ENCODE results near the gene L2HGDH. TPM values are rescaled to one million over a fixed set of nuclear protein-coding genes. Genes with fewer than 3 reads are reported as not detected.

L2HGDH gene
- total RNA-seq: 10 to 100 TPM in 2 of 4 donors, 1 to 10 TPM in 2; 8.6 to 13.4 (median 10.9) TPM

DNA sequence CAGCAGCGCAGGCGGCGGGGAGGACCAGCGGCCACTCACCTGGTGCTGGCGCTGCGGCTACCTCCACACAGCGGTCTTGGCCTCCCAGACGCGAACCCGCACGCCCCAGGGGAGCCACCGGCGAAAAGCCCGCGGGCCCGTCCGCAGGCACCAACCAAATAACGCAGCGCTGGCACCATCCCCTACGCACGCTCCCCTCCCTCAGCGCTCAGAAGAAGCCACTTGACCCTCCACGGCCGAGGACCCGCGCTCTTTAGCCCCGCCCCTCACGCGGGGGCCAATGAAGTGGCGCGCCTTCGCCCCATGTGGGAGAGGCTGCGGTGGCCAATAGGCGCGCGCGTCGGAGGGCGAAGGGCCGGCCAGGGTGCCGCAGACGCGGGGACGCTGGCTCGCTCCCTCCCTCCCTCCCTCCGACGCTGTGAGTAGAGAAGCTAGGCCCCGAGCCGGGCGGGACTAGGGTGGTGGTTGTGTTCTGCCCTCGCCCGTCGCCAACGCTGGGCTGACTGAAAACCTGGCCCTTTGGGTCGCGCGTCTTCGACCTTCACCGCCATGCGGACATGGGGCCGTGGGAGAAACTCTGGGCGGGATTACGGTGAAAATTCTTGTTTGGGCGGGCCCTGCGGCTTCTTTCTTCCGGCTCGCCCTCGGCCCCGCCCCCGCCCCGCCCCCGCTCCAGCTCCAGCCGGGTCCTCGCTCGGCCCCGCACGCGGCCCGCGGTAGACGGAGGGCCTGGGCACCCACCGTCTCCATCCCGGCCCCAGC lies at the start of gene L2HGDH, which contains the start of gene DMAC2L:
L2HGDH (minus strand) TSS at position 258 of the 762 bp plus-strand sequence; CDS start at position 179, 79 bp downstream.
DMAC2L (plus strand) TSS at position 353 of the 762 bp plus-strand sequence. CDS start 9,164 bp downstream, outside the sequence.
- DNase-seq (peak; percentile 85 to 92), ATAC-seq (peak; percentile 91 to 95)
- H3K4me1 ChIP-seq: peaks cover 18% of the 10 kb centered on the region in 2 donors
- intact Hi-C loops (cut with DNase I; ENCODE audit: low total_unique reads) (loop anchor here (2.0 to 10.0 kb wide), 4 partner anchors 81 to 447 kb away; partner anchors contain the start of genes CDKL1, MAP4K5 and SOS2), in situ Hi-C loops (cut with MboI; ENCODE audit: low sequenced_read_pairs in 4 of 4) (loop anchor here in 2 of 4 donors (25.0 kb wide), 1 partner anchor 475 kb away; no protein-coding TSS in a partner anchor)
- no peaks in the 10 kb centered on the region for H3K27me3 ChIP-seq
- no peaks in the 10 kb centered on the region for H3K9me3 ChIP-seq
- H3K4me3 ChIP-seq: peak within 1 kb of the TSS; percentile 61 to 92 (median 86)
- peak; percentile 79 to 83 for TF ChIP-seq POLR2A (IDR thresholded peaks at IDR 0.05)
- TF ChIP-seq, protein P1, sequence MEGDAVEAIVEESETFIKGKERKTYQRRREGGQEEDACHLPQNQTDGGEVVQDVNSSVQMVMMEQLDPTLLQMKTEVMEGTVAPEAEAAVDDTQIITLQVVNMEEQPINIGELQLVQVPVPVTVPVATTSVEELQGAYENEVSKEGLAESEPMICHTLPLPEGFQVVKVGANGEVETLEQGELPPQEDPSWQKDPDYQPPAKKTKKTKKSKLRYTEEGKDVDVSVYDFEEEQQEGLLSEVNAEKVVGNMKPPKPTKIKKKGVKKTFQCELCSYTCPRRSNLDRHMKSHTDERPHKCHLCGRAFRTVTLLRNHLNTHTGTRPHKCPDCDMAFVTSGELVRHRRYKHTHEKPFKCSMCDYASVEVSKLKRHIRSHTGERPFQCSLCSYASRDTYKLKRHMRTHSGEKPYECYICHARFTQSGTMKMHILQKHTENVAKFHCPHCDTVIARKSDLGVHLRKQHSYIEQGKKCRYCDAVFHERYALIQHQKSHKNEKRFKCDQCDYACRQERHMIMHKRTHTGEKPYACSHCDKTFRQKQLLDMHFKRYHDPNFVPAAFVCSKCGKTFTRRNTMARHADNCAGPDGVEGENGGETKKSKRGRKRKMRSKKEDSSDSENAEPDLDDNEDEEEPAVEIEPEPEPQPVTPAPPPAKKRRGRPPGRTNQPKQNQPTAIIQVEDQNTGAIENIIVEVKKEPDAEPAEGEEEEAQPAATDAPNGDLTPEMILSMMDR (IDR thresholded peaks at IDR 0.05 in 4 of 5, conservative IDR thresholded peaks at IDR 0.05 in 1 of 5): peak; percentile 10 to 78 (median 56)
- H3K27ac ChIP-seq: peak within 1 kb of the TSS; percentile 94 to 98 (median 96)
- H3K36me3 ChIP-seq: no peaks in the 10 kb centered on the region

DNA sequence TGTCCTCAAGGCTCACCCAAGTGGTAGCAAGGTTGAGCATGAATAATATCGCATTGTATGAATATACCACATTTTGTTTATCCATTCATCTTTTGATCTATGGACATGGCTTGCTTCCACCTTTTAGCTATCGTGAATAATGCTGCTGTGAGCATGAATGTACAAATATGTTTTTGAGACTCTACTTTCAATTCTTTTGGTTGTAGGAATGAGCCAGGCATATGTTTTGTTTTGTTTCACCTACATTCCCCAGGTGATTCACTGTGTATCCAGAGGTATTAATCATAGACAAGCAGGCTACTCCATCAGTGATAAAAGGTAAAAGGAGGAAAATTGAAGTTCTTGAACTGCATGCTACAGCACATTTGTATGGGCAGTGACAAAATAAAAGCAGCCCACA lies 48.8 kb upstream of the L2HGDH start:
- Histone ChIP-seq H3K9me3 (no peaks in the 10 kb centered on the region), H3K4me1 (peaks cover 0 to 9% of the 10 kb centered on the region in 2 donors), H3K4me3 (no peak overlapping the region), H3K36me3 (no peaks in the 10 kb centered on the region), H3K27me3 (no peaks in the 10 kb centered on the region), H3K27ac (no peak overlapping the region)
- intact Hi-C loops (cut with DNase I; ENCODE audit: low total_unique reads): no loop called here
- in situ Hi-C loops (cut with MboI; ENCODE audit: low sequenced_read_pairs in 4 of 4): no loop called here
- TF ChIP-seq, protein P1 (IDR thresholded peaks at IDR 0.05 in 4 of 5, conservative IDR thresholded peaks at IDR 0.05 in 1 of 5): no peak
- no peak for TF ChIP-seq POLR2A (IDR thresholded peaks at IDR 0.05)
- no peak for ATAC-seq
- no peak for DNase-seq

DNA sequence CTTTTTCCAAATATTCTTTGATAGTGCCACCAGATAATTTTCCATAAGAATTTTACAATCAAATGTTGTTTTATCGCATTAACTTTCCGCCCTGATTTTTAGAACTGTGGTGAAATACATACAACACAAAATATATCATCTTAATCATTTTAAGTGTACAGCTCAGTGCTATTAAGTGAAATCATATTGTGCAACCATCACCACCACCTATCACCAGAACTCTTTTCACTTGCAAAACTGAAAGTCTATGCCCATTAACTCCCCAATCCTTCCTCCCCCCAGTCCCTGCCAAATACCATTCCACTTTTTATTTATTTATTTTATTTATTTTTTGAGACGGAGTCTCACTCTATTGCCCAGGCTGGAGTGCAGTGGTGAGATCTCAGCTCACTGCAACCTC lies 48.1 kb upstream of the L2HGDH start:
- in situ Hi-C loops (cut with MboI; ENCODE audit: low sequenced_read_pairs in 4 of 4): no loop called here
- H3K27me3 ChIP-seq: no peaks in the 10 kb centered on the region
- peaks cover 0 to 9% of the 10 kb centered on the region in 2 donors for H3K4me1 ChIP-seq
- no peak for ATAC-seq
- DNase-seq: no peak
- H3K4me3 ChIP-seq: no peak overlapping the region
- H3K27ac ChIP-seq: no peak overlapping the region
- intact Hi-C loops (cut with DNase I; ENCODE audit: low total_unique reads): no loop called here
- H3K9me3 ChIP-seq: no peaks in the 10 kb centered on the region
- TF ChIP-seq POLR2A (IDR thresholded peaks at IDR 0.05): no peak
- TF ChIP-seq, protein P1 (IDR thresholded peaks at IDR 0.05 in 4 of 5, conservative IDR thresholded peaks at IDR 0.05 in 1 of 5): no peak
- no peaks in the 10 kb centered on the region for H3K36me3 ChIP-seq

DNA sequence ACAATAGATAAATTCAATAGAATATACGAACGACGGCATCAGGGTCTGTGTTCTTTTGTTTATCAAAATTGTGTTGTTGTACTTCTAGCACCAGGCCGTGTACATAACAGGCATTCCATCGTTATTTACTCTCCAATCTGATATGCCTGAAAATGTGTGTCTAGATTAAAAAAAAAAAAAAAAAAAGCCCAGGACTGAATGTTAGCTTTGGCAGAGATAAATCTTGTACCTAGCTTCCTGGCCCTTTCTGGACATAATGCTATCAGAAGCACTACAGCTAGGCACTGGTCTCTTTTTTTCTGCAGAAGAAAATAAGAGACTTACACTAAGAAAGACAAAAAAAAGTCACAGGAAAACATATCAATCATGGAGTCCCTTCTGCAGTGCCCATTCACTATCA lies 47.6 kb upstream of the L2HGDH start:
- no peak for ATAC-seq
- TF ChIP-seq POLR2A (IDR thresholded peaks at IDR 0.05): no peak
- TF ChIP-seq, protein P1 (IDR thresholded peaks at IDR 0.05 in 4 of 5, conservative IDR thresholded peaks at IDR 0.05 in 1 of 5): no peak
- no peak overlapping the region for H3K4me3 ChIP-seq
- DNase-seq: no peak
- H3K27me3 ChIP-seq: no peaks in the 10 kb centered on the region
- no peaks in the 10 kb centered on the region for H3K9me3 ChIP-seq
- intact Hi-C loops (cut with DNase I; ENCODE audit: low total_unique reads): no loop called here
- in situ Hi-C loops (cut with MboI; ENCODE audit: low sequenced_read_pairs in 4 of 4): no loop called here
- H3K27ac ChIP-seq: no peak overlapping the region
- no peaks in the 10 kb centered on the region for H3K36me3 ChIP-seq
- peaks cover 0 to 9% of the 10 kb centered on the region in 2 donors for H3K4me1 ChIP-seq

All from gastrocnemius medialis (tissue), 4 donors.